ENCODE measurements around the gene INTS15. TPM values are rescaled to one million over a fixed set of nuclear protein-coding genes. Genes with fewer than 3 reads are reported as not detected.

Gene INTS15
- total and polyA plus RNA-seq, 10 of the 15 experiments (the other 5 are each of a cell fraction or from before 2014, with no cell fraction given), result 0.89 to 28.2 (median 16.8) TPM

- H3K4me1 ChIP-seq (ENCODE audit: control insufficient read depth, insufficient read depth, low read length), result no peaks in the 10 kb centered on the region
- no peak overlapping the region for H3K4me2 ChIP-seq (ENCODE audit: control insufficient read depth, insufficient read depth)
- peaks cover 7% of the 10 kb centered on the region; the same call in 2 of the 3 replicates for H3K9me3 ChIP-seq (replicated peaks; ENCODE audit: control insufficient read depth, insufficient read depth, low read length)
- WGBS (ENCODE audit: insufficient coverage, insufficient replicate concordance, low lambda C conversion rate, missing lambda C conversion rate), result over 99% methylated on average over 9 of the region's 9 CpGs
- H2AFZ ChIP-seq (ENCODE audit: control insufficient read depth, low read depth, low read length), result no peak overlapping the region
- in situ Hi-C loops (cut with MboI) (no loop called here), intact Hi-C loops (cut with micrococcal nuclease; ENCODE audit: unreplicated experiment) (no loop called here)
- ChIA-PET POLR2A (no interaction called here), CTCF (no interaction called here), SMC1A (ENCODE audit: uncharacterized antibody, unreplicated experiment) (no interaction called here), RAD21 (ENCODE audit: unreplicated experiment) (no interaction called here)
- no peak for DNase-seq (ENCODE audit: low read depth, low spot score)
- H3K27ac ChIP-seq (ENCODE audit: control insufficient read depth, insufficient read depth), result no peak overlapping the region
- H4K20me1 ChIP-seq (ENCODE audit: control insufficient read depth, insufficient read depth), result no peaks in the 10 kb centered on the region
- TF ChIP-seq YBX1 (IDR thresholded peaks at IDR 0.05), result no peak
- no peak for TF ChIP-seq HDAC6 (IDR thresholded peaks at IDR 0.05; ENCODE audit: unreplicated experiment)
- no peak for TF ChIP-seq RAD21 (IDR thresholded peaks at IDR 0.05; ENCODE audit: insufficient read depth, low read depth, low read length)
- no peak for TF ChIP-seq TAF1 (IDR thresholded peaks at IDR 0.05; ENCODE audit: borderline replicate concordance, low read depth, low read length)
- no peak for TF ChIP-seq E2F8 (IDR thresholded peaks at IDR 0.05; ENCODE audit: low read depth, partially characterized antibody)
- no peak for TF ChIP-seq BCL11A (IDR thresholded peaks at IDR 0.05; ENCODE audit: low read depth, low read length)
- no peak overlapping the region for H3K4me3 ChIP-seq
- H3K79me2 ChIP-seq (ENCODE audit: control insufficient read depth, insufficient read depth, low read length), result no peaks in the 10 kb centered on the region
- no peaks in the 10 kb centered on the region for H3K27me3 ChIP-seq (replicated peaks in 1 of 2; ENCODE audit: control insufficient read depth in 2 of 2, insufficient read depth in 2 of 2, low read length in 1 of 2)
- H3K36me3 ChIP-seq (ENCODE audit: control insufficient read depth in 2 of 2, insufficient read depth in 2 of 2, low read length in 1 of 2), result peaks cover 6 to 17% of the 10 kb centered on the region in 2 experiments
- H3K9ac ChIP-seq (ENCODE audit: control insufficient read depth, insufficient read depth, low read length), result no peak overlapping the region
- no peak for FAIRE-seq
- ATAC-seq, result no peak
- no TSS peak for BruUV-seq (replicated peaks)
Observed at GRCh38 chr7:6656413-6656812, 66.6 kb downstream of the INTS15 start.

Other genes with a start within 250 kb of the INTS15 start
Only the 7 nearest of the 11 such genes appear.
- gene DAGLB, start 142.1 kb upstream of the INTS15 start, total RNA-seq (2014; rRNA removed), result 7.4 and 9.5 TPM in 2 replicates
- gene DAGLB, start 142.1 kb upstream of the INTS15 start, total RNA-seq (2014; rRNA removed; fragmentation: Illumina TruSeq; extraction: Trizol), result 5.7 and 5.9 TPM in 2 replicates
- 12.4 and 13.3 TPM in 2 replicates for gene DAGLB, start 142.1 kb upstream of the INTS15 start, total RNA-seq (2021)
- 5.1 and 12.8 TPM in 2 replicates for gene DAGLB, start 142.1 kb upstream of the INTS15 start, polyA plus RNA-seq (2011; rRNA removed)
- gene DAGLB, start 142.1 kb upstream of the INTS15 start, polyA plus RNA-seq (2014; fragmentation: Illumina TruSeq; extraction: Trizol), result 2.7 and 6.2 TPM in 2 replicates
- 1 to 10 TPM; 1.2 to 2.4 TPM for gene DAGLB, start 142.1 kb upstream of the INTS15 start, polyA plus RNA-seq (2014; fragmentation: Nextera tagmentation; extraction: Ambion mirVana)
- 10.5 and 10.8 TPM in 2 replicates for gene DAGLB, start 142.1 kb upstream of the INTS15 start, polyA plus RNA-seq (2014; rRNA removed)
- 10 to 100 TPM; 10.6 to 11.0 TPM for gene DAGLB, start 142.1 kb upstream of the INTS15 start, polyA plus RNA-seq (2016; fragmentation: Nextera tagmentation; extraction: Ambion mirVana)
- 67.1 and 81.3 TPM in 2 replicates for gene KDELR2, start 105.9 kb upstream of the INTS15 start, total RNA-seq (2014; rRNA removed)
- gene KDELR2, start 105.9 kb upstream of the INTS15 start, total RNA-seq (2014; rRNA removed; fragmentation: Illumina TruSeq; extraction: Trizol), result 37.4 and 41.7 TPM in 2 replicates
- gene KDELR2, start 105.9 kb upstream of the INTS15 start, total RNA-seq (2021), result 64.7 and 70.9 TPM in 2 replicates
- 58.8 and 67.5 TPM in 2 replicates for gene KDELR2, start 105.9 kb upstream of the INTS15 start, polyA plus RNA-seq (2011; rRNA removed)
- 40.4 and 54.3 TPM in 2 replicates for gene KDELR2, start 105.9 kb upstream of the INTS15 start, polyA plus RNA-seq (2014; fragmentation: Illumina TruSeq; extraction: Trizol)
- gene KDELR2, start 105.9 kb upstream of the INTS15 start, polyA plus RNA-seq (2014; fragmentation: Nextera tagmentation; extraction: Ambion mirVana), result 10 to 100 TPM; 16.0 to 29.2 TPM
- 43.2 and 45.0 TPM in 2 replicates for gene KDELR2, start 105.9 kb upstream of the INTS15 start, polyA plus RNA-seq (2014; rRNA removed)
- 100 to 1,000 TPM; 155 to 187 TPM for gene KDELR2, start 105.9 kb upstream of the INTS15 start, polyA plus RNA-seq (2016; fragmentation: Nextera tagmentation; extraction: Ambion mirVana)
- gene GRID2IP, start 38.6 kb upstream of the INTS15 start, total RNA-seq (2014; rRNA removed), result 0.05 TPM in 1 of 2 replicates, not detected in the other
- gene GRID2IP, start 38.6 kb upstream of the INTS15 start, total RNA-seq (2014; rRNA removed; fragmentation: Illumina TruSeq; extraction: Trizol), result not detected in 2 replicates
- not detected in 2 replicates for gene GRID2IP, start 38.6 kb upstream of the INTS15 start, total RNA-seq (2021)
- gene GRID2IP, start 38.6 kb upstream of the INTS15 start, polyA plus RNA-seq (2011; rRNA removed), result not detected in 2 replicates
- not detected in 2 replicates for gene GRID2IP, start 38.6 kb upstream of the INTS15 start, polyA plus RNA-seq (2014; fragmentation: Illumina TruSeq; extraction: Trizol)
- gene GRID2IP, start 38.6 kb upstream of the INTS15 start, polyA plus RNA-seq (2014; fragmentation: Nextera tagmentation; extraction: Ambion mirVana), result not detected
- not detected in 2 replicates for gene GRID2IP, start 38.6 kb upstream of the INTS15 start, polyA plus RNA-seq (2014; rRNA removed)
- gene GRID2IP, start 38.6 kb upstream of the INTS15 start, polyA plus RNA-seq (2016; fragmentation: Nextera tagmentation; extraction: Ambion mirVana), result not detected
- 31.1 and 36.0 TPM in 2 replicates for gene ZDHHC4, start 12.6 kb upstream of the INTS15 start, total RNA-seq (2014; rRNA removed)
- 30.6 and 31.2 TPM in 2 replicates for gene ZDHHC4, start 12.6 kb upstream of the INTS15 start, total RNA-seq (2014; rRNA removed; fragmentation: Illumina TruSeq; extraction: Trizol)
- gene ZDHHC4, start 12.6 kb upstream of the INTS15 start, total RNA-seq (2021), result 31.8 and 34.0 TPM in 2 replicates
- 63.2 and 74.3 TPM in 2 replicates for gene ZDHHC4, start 12.6 kb upstream of the INTS15 start, polyA plus RNA-seq (2011; rRNA removed)
- gene ZDHHC4, start 12.6 kb upstream of the INTS15 start, polyA plus RNA-seq (2014; fragmentation: Illumina TruSeq; extraction: Trizol), result 25.5 and 35.6 TPM in 2 replicates
- 10 to 100 TPM; 34.5 to 37.9 TPM for gene ZDHHC4, start 12.6 kb upstream of the INTS15 start, polyA plus RNA-seq (2014; fragmentation: Nextera tagmentation; extraction: Ambion mirVana)
- 31.1 and 35.6 TPM in 2 replicates for gene ZDHHC4, start 12.6 kb upstream of the INTS15 start, polyA plus RNA-seq (2014; rRNA removed)
- 10 to 100 TPM; 38.4 to 43.1 TPM for gene ZDHHC4, start 12.6 kb upstream of the INTS15 start, polyA plus RNA-seq (2016; fragmentation: Nextera tagmentation; extraction: Ambion mirVana)
- gene ZNF853, start 25.6 kb downstream of the INTS15 start, total RNA-seq (2014; rRNA removed), result 0.05 and 0.06 TPM in 2 replicates
- gene ZNF853, start 25.6 kb downstream of the INTS15 start, total RNA-seq (2014; rRNA removed; fragmentation: Illumina TruSeq; extraction: Trizol), result 0.04 and 0.05 TPM in 2 replicates
- 0.11 and 0.13 TPM in 2 replicates for gene ZNF853, start 25.6 kb downstream of the INTS15 start, total RNA-seq (2021)
- gene ZNF853, start 25.6 kb downstream of the INTS15 start, polyA plus RNA-seq (2011; rRNA removed), result 0.17 and 0.26 TPM in 2 replicates
- gene ZNF853, start 25.6 kb downstream of the INTS15 start, polyA plus RNA-seq (2014; fragmentation: Illumina TruSeq; extraction: Trizol), result 0.04 and 0.05 TPM in 2 replicates
- not detected for gene ZNF853, start 25.6 kb downstream of the INTS15 start, polyA plus RNA-seq (2014; fragmentation: Nextera tagmentation; extraction: Ambion mirVana)
- gene ZNF853, start 25.6 kb downstream of the INTS15 start, polyA plus RNA-seq (2014; rRNA removed), result 0.05 TPM in 1 of 2 replicates, not detected in the other
- under 1 TPM in 1 of 2 experiments, not detected in 1; 0.04 TPM for gene ZNF853, start 25.6 kb downstream of the INTS15 start, polyA plus RNA-seq (2016; fragmentation: Nextera tagmentation; extraction: Ambion mirVana)
- gene ZNF316, start 47.3 kb downstream of the INTS15 start, total RNA-seq (2014; rRNA removed), result 10.4 and 12.8 TPM in 2 replicates
- gene ZNF316, start 47.3 kb downstream of the INTS15 start, total RNA-seq (2014; rRNA removed; fragmentation: Illumina TruSeq; extraction: Trizol), result 4.3 and 5.4 TPM in 2 replicates
- gene ZNF316, start 47.3 kb downstream of the INTS15 start, total RNA-seq (2021), result 22.7 and 28.9 TPM in 2 replicates
- gene ZNF316, start 47.3 kb downstream of the INTS15 start, polyA plus RNA-seq (2011; rRNA removed), result 12.5 and 13.8 TPM in 2 replicates
- gene ZNF316, start 47.3 kb downstream of the INTS15 start, polyA plus RNA-seq (2014; fragmentation: Illumina TruSeq; extraction: Trizol), result 6.1 and 9.2 TPM in 2 replicates
- gene ZNF316, start 47.3 kb downstream of the INTS15 start, polyA plus RNA-seq (2014; fragmentation: Nextera tagmentation; extraction: Ambion mirVana), result under 1 TPM; 0.03 to 0.26 TPM
- 15.1 and 19.3 TPM in 2 replicates for gene ZNF316, start 47.3 kb downstream of the INTS15 start, polyA plus RNA-seq (2014; rRNA removed)
- 1 to 10 TPM in 1 of 2 experiments, under 1 TPM in 1; 0.30 to 1.1 TPM for gene ZNF316, start 47.3 kb downstream of the INTS15 start, polyA plus RNA-seq (2016; fragmentation: Nextera tagmentation; extraction: Ambion mirVana)
- gene ZNF12, start 116.9 kb downstream of the INTS15 start, total RNA-seq (2014; rRNA removed), result 17.4 and 18.6 TPM in 2 replicates
- 17.3 and 19.2 TPM in 2 replicates for gene ZNF12, start 116.9 kb downstream of the INTS15 start, total RNA-seq (2014; rRNA removed; fragmentation: Illumina TruSeq; extraction: Trizol)
- 20.4 and 22.6 TPM in 2 replicates for gene ZNF12, start 116.9 kb downstream of the INTS15 start, total RNA-seq (2021)
- gene ZNF12, start 116.9 kb downstream of the INTS15 start, polyA plus RNA-seq (2011; rRNA removed), result 38.1 and 58.1 TPM in 2 replicates
- gene ZNF12, start 116.9 kb downstream of the INTS15 start, polyA plus RNA-seq (2014; fragmentation: Illumina TruSeq; extraction: Trizol), result 17.8 and 18.1 TPM in 2 replicates
- gene ZNF12, start 116.9 kb downstream of the INTS15 start, polyA plus RNA-seq (2014; fragmentation: Nextera tagmentation; extraction: Ambion mirVana), result 1 to 10 TPM; 6.7 to 7.2 TPM
- 11.4 and 16.2 TPM in 2 replicates for gene ZNF12, start 116.9 kb downstream of the INTS15 start, polyA plus RNA-seq (2014; rRNA removed)
- gene ZNF12, start 116.9 kb downstream of the INTS15 start, polyA plus RNA-seq (2016; fragmentation: Nextera tagmentation; extraction: Ambion mirVana), result 10 to 100 TPM in 1 of 2 experiments, 1 to 10 TPM in 1; 8.7 to 10.1 TPM